WTC11 (cell line): ENCODE measurements around the gene LARP4. TPM values are rescaled to one million over a fixed set of nuclear protein-coding genes. Genes with fewer than 3 reads are reported as not detected.

Experiments
- ATAC-seq: fragments of 200-7000 bp; cut with Tn5 transposase; 2 replicates; pipeline ENCODE4 v1.10.0; 2021; ENCODE audit warnings: mild to moderate bottlenecking, moderate library complexity
- CTCF ChIA-PET: fragments of 300-600 bp; sonication (Branson Sonifier 250); formaldehyde crosslinking; loops from one replicate; lab custom pipeline; 2021; ENCODE audit warnings: antibody characterized with exemption; lab: Charles Lee
- POLR2A ChIA-PET: fragments of 350-600 bp; sonication (Branson Sonifier 250); formaldehyde crosslinking; loops from one replicate; lab custom pipeline; 2021; ENCODE audit warnings: antibody characterized with exemption; lab: Charles Lee
- DNase-seq: peaks from one replicate; pipeline ENCODE4 v3.0.0; 2021; ENCODE audit warnings: low spot score
- H3K27ac Mint-ChIP-seq: 2 replicates; pipeline ENCODE4 v1.8.0; 2021; ENCODE audit warnings: mixed read lengths
- H3K27me3 Mint-ChIP-seq: 2 replicates; pipeline ENCODE4 v1.8.0; 2021; ENCODE audit warnings: low read depth, mild to moderate bottlenecking, moderate library complexity, mixed read lengths
- H3K36me3 Mint-ChIP-seq: 2 replicates; pipeline ENCODE4 v1.8.0; 2021; ENCODE audit warnings: mixed read lengths
- H3K4me1 Mint-ChIP-seq: 2 replicates; pipeline ENCODE4 v1.8.0; 2022; ENCODE audit warnings: mixed read lengths
- H3K4me3 Mint-ChIP-seq: 2 replicates; pipeline ENCODE4 v1.8.0; 2021; ENCODE audit warnings: mild to moderate bottlenecking, moderate library complexity, mixed read lengths
- H3K9me3 Mint-ChIP-seq: 2 replicates; pipeline ENCODE4 v1.8.0; 2021; ENCODE audit warnings: mixed read lengths
- ATF1 ChIP-seq: sonication (generic); formaldehyde crosslinking; IDR thresholded peaks from 2 replicates; pipeline ENCODE4 v1.8.1; 2023; ENCODE audit warnings: mild to moderate bottlenecking, moderate library complexity, missing genetic modification reagents
- CTCF ChIP-seq: fragments of 200-600 bp; IDR thresholded peaks from 2 replicates; pipeline ENCODE4 v1.8.0; 2022; ENCODE audit warnings: antibody characterized with exemption
- E2F1 ChIP-seq: sonication (generic); formaldehyde crosslinking; IDR thresholded peaks from 2 replicates; pipeline ENCODE4 v1.8.0; 2022; ENCODE audit warnings: mild to moderate bottlenecking, missing genetic modification reagents
- ESRRA ChIP-seq: sonication (generic); formaldehyde crosslinking; IDR thresholded peaks from 2 replicates; pipeline ENCODE4 v1.8.1; 2022; ENCODE audit warnings: mild to moderate bottlenecking, missing genetic modification reagents, borderline replicate concordance
- IRF2 ChIP-seq: sonication (generic); formaldehyde crosslinking; IDR thresholded peaks from 2 replicates; pipeline ENCODE4 v1.8.0; 2022; ENCODE audit warnings: low read depth, missing genetic modification reagents, borderline replicate concordance
- MAX ChIP-seq: sonication (generic); formaldehyde crosslinking; IDR thresholded peaks from 2 replicates; pipeline ENCODE4 v1.8.0; 2022; ENCODE audit warnings: mild to moderate bottlenecking, missing genetic modification reagents
- NR2C2 ChIP-seq: sonication (generic); formaldehyde crosslinking; IDR thresholded peaks from 2 replicates; pipeline ENCODE4 v1.8.0; 2022; ENCODE audit warnings: mild to moderate bottlenecking, missing genetic modification reagents
- RELA ChIP-seq: sonication (generic); formaldehyde crosslinking; IDR thresholded peaks from 2 replicates; pipeline ENCODE4 v1.8.1; 2022; ENCODE audit warnings: missing genetic modification reagents, mild to moderate bottlenecking, borderline replicate concordance
- TP53 ChIP-seq: sonication (generic); formaldehyde crosslinking; IDR thresholded peaks from 2 replicates; pipeline ENCODE4 v1.8.1; 2023; ENCODE audit warnings: mild to moderate bottlenecking, missing genetic modification reagents
- ZNF121 ChIP-seq: sonication (generic); formaldehyde crosslinking; IDR thresholded peaks from 2 replicates; pipeline ENCODE4 v1.8.0; 2023; ENCODE audit warnings: missing genetic modification reagents
- ZNF219 ChIP-seq: sonication (generic); formaldehyde crosslinking; IDR thresholded peaks from 2 replicates; pipeline ENCODE4 v1.8.0; 2023; ENCODE audit warnings: missing genetic modification reagents, mild to moderate bottlenecking, borderline replicate concordance
- ZNF416 ChIP-seq: fragments of 250-450 bp; sonication (Bioruptor Pico); IDR thresholded peaks from 2 replicates; pipeline ENCODE4 v1.9.0; 2021; ENCODE audit warnings: mild to moderate bottlenecking, inconsistent platforms
- ZNF423 ChIP-seq: fragments of 250-450 bp; sonication (Bioruptor Pico); IDR thresholded peaks from 2 replicates; pipeline ENCODE4 v2.1.2; 2022; ENCODE audit warnings: mild to moderate bottlenecking, moderate library complexity
- total RNA-seq: library from RNA; stranded (reverse); gene quantifications from 3 replicates; pipeline ENCODE4 v1.2.3, GENCODE V29; 2021
- TF ChIP-seq, protein P1 (sequence below): fragments of 250-450 bp; sonication (Bioruptor Pico); conservative IDR thresholded peaks from 2 replicates; pipeline ENCODE4 v1.9.0; 2021; ENCODE audit warnings: mild to moderate bottlenecking
- TF ChIP-seq, protein P2 (sequence below): sonication (generic); formaldehyde crosslinking; IDR thresholded peaks from 2 replicates; pipeline ENCODE4 v1.8.0; 2022; ENCODE audit warnings: mild to moderate bottlenecking, missing genetic modification reagents
- TF ChIP-seq, protein P3 (sequence below): sonication (generic); formaldehyde crosslinking; IDR thresholded peaks from 2 replicates; pipeline ENCODE4 v1.8.1; 2023; ENCODE audit warnings: mild to moderate bottlenecking, missing genetic modification reagents, moderate library complexity
- TF ChIP-seq, protein P4 (sequence below): sonication (generic); formaldehyde crosslinking; IDR thresholded peaks from 2 replicates; pipeline ENCODE4 v1.8.1; 2023; ENCODE audit warnings: mild to moderate bottlenecking, missing genetic modification reagents, moderate library complexity
- TF ChIP-seq, protein P5 (sequence below): sonication (generic); formaldehyde crosslinking; IDR thresholded peaks from 2 replicates; pipeline ENCODE4 v1.8.1; 2022; ENCODE audit warnings: low read depth, missing genetic modification reagents, borderline replicate concordance
- TF ChIP-seq, protein P6 (sequence below): sonication (generic); formaldehyde crosslinking; IDR thresholded peaks from 2 replicates; pipeline ENCODE4 v1.8.0; 2023; ENCODE audit warnings: missing genetic modification reagents, mild to moderate bottlenecking, borderline replicate concordance

LARP4 gene
- total RNA-seq, 1 experiment from 2014 or later, result 73.9 TPM

GRCh38 chr12:50387487-50387886 is 13.2 kb upstream of the LARP4 start:
- ATAC-seq, result no peak

GRCh38 chr12:50387972-50388478 is 12.7 kb upstream of the LARP4 start:
- Mint-ChIP-seq H3K27ac (peak overlapping the region; percentile 32), H3K4me3 (peak overlapping the region; percentile 26), H3K27me3 (no peaks in the 10 kb centered on the region), H3K4me1 (peaks cover 22% of the 10 kb centered on the region), H3K36me3 (no peaks in the 10 kb centered on the region), H3K9me3 (no peaks in the 10 kb centered on the region)
- DNase-seq (peak; percentile 30), ATAC-seq (peak; percentile 76)
- ChIA-PET CTCF (interaction anchor here (0.6 to 1.0 kb wide), 3 partner anchors 12 to 303 kb away, joined by 3 to 4 read pairs (median 3); no protein-coding TSS in a partner anchor), POLR2A (interaction anchor here (0.7 to 1.4 kb wide), 3 partner anchors 14 to 221 kb away, joined by 3 read pairs; partner anchors contain the start of gene CERS5)
- TF ChIP-seq, protein P1, sequence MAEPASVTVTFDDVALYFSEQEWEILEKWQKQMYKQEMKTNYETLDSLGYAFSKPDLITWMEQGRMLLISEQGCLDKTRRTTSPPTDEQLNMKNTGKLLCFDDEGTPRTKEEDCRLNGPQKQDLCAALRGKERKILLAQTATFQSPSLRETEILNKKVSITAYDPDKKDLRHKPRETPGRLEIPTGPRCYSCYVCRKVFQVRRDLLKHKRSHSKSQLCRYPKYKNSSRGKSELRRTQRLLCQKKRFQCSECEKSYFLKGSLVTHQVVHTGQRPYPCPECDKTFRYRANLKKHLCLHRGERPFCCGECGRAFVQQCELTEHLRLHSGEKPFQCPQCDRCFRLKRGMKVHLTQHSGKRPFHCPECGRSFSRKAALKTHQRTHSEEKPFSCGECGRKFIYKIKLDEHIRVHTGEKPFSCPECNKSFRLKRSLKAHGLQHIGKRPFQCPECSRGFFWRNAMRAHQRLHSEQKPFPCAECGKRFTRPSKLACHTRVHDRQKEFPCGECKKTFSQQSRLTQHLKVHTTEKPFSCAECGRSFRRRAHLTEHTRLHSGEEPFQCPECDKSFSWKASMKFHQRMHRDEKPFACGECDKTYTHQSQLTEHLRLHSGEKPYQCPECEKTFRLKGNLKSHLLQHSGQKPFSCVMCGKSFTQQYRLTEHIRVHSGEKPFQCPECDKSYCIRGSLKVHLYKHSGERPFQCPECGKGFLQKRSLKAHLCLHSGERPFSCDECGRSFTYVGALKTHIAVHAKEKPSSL (CRISPR knock-in tag), result no peak
- TF ChIP-seq, protein P2, sequence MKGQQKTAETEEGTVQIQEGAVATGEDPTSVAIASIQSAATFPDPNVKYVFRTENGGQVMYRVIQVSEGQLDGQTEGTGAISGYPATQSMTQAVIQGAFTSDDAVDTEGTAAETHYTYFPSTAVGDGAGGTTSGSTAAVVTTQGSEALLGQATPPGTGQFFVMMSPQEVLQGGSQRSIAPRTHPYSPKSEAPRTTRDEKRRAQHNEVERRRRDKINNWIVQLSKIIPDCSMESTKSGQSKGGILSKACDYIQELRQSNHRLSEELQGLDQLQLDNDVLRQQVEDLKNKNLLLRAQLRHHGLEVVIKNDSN, result peak; percentile 41; the same call in 1 of the 2 replicates
- TF ChIP-seq NR2C2 (no peak), ATF1 (no peak), TP53 (CRISPR knock-in tag) (no peak), ZNF121 (peak; percentile 82; the same call in 1 of the 2 replicates), E2F1 (CRISPR knock-in tag) (no peak), MAX (no peak), ZNF416 (no peak), ZNF423 (CRISPR knock-in tag) (no peak), CTCF (no peak), ESRRA (CRISPR knock-in tag) (0 out of 2 replicates have a peak, but pooled peaks have one; percentile 48), ZNF219 (CRISPR knock-in tag) (no peak), IRF2 (no peak)
- TF ChIP-seq, protein P3, sequence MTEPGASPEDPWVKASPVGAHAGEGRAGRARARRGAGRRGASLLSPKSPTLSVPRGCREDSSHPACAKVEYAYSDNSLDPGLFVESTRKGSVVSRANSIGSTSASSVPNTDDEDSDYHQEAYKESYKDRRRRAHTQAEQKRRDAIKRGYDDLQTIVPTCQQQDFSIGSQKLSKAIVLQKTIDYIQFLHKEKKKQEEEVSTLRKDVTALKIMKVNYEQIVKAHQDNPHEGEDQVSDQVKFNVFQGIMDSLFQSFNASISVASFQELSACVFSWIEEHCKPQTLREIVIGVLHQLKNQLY, result no peak
- TF ChIP-seq, protein P4, sequence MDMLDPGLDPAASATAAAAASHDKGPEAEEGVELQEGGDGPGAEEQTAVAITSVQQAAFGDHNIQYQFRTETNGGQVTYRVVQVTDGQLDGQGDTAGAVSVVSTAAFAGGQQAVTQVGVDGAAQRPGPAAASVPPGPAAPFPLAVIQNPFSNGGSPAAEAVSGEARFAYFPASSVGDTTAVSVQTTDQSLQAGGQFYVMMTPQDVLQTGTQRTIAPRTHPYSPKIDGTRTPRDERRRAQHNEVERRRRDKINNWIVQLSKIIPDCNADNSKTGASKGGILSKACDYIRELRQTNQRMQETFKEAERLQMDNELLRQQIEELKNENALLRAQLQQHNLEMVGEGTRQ (CRISPR knock-in tag), result no peak; the same call in 1 of the 2 replicates
- TF ChIP-seq, protein P5, sequence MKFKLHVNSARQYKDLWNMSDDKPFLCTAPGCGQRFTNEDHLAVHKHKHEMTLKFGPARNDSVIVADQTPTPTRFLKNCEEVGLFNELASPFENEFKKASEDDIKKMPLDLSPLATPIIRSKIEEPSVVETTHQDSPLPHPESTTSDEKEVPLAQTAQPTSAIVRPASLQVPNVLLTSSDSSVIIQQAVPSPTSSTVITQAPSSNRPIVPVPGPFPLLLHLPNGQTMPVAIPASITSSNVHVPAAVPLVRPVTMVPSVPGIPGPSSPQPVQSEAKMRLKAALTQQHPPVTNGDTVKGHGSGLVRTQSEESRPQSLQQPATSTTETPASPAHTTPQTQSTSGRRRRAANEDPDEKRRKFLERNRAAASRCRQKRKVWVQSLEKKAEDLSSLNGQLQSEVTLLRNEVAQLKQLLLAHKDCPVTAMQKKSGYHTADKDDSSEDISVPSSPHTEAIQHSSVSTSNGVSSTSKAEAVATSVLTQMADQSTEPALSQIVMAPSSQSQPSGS (CRISPR knock-in tag), result no peak
- TF ChIP-seq, protein P6, sequence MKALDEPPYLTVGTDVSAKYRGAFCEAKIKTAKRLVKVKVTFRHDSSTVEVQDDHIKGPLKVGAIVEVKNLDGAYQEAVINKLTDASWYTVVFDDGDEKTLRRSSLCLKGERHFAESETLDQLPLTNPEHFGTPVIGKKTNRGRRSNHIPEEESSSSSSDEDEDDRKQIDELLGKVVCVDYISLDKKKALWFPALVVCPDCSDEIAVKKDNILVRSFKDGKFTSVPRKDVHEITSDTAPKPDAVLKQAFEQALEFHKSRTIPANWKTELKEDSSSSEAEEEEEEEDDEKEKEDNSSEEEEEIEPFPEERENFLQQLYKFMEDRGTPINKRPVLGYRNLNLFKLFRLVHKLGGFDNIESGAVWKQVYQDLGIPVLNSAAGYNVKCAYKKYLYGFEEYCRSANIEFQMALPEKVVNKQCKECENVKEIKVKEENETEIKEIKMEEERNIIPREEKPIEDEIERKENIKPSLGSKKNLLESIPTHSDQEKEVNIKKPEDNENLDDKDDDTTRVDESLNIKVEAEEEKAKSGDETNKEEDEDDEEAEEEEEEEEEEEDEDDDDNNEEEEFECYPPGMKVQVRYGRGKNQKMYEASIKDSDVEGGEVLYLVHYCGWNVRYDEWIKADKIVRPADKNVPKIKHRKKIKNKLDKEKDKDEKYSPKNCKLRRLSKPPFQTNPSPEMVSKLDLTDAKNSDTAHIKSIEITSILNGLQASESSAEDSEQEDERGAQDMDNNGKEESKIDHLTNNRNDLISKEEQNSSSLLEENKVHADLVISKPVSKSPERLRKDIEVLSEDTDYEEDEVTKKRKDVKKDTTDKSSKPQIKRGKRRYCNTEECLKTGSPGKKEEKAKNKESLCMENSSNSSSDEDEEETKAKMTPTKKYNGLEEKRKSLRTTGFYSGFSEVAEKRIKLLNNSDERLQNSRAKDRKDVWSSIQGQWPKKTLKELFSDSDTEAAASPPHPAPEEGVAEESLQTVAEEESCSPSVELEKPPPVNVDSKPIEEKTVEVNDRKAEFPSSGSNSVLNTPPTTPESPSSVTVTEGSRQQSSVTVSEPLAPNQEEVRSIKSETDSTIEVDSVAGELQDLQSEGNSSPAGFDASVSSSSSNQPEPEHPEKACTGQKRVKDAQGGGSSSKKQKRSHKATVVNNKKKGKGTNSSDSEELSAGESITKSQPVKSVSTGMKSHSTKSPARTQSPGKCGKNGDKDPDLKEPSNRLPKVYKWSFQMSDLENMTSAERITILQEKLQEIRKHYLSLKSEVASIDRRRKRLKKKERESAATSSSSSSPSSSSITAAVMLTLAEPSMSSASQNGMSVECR, result no peak

More at GRCh38 chr12:50387487-50387886, 13.2 kb upstream of the LARP4 start:
- Mint-ChIP-seq H3K27ac (peak overlapping the region; percentile 55; the same call in 1 of the 2 replicates), H3K4me1 (peaks cover 22% of the 10 kb centered on the region), H3K27me3 (no peaks in the 10 kb centered on the region), H3K9me3 (no peaks in the 10 kb centered on the region), H3K36me3 (no peaks in the 10 kb centered on the region), H3K4me3 (peak overlapping the region; percentile 26; the same call in 1 of the 2 replicates)
- TF ChIP-seq RELA (CRISPR knock-in tag) (no peak), NR2C2 (no peak)
- CTCF ChIA-PET, result no interaction called here
- POLR2A ChIA-PET, result interaction anchor here (1.1 to 1.4 kb wide), 2 partner anchors 76 to 220 kb away, joined by 3 read pairs; partner anchors contain the start of gene CERS5
- DNase-seq, result no peak
